ENCODE results near the gene RFX1. TPM values are rescaled to one million over a fixed set of nuclear protein-coding genes. Genes with fewer than 3 reads are reported as not detected.
A peak's percentile ranks its signal among the peaks of the same experiment; 100 is the strongest.

RFX1 gene
- total and polyA plus RNA-seq, 9 of the 15 experiments (the other 6 are each of a cell fraction or from before 2014, with no cell fraction given): 0.14 to 19.3 (median 1.2) TPM

DNA sequence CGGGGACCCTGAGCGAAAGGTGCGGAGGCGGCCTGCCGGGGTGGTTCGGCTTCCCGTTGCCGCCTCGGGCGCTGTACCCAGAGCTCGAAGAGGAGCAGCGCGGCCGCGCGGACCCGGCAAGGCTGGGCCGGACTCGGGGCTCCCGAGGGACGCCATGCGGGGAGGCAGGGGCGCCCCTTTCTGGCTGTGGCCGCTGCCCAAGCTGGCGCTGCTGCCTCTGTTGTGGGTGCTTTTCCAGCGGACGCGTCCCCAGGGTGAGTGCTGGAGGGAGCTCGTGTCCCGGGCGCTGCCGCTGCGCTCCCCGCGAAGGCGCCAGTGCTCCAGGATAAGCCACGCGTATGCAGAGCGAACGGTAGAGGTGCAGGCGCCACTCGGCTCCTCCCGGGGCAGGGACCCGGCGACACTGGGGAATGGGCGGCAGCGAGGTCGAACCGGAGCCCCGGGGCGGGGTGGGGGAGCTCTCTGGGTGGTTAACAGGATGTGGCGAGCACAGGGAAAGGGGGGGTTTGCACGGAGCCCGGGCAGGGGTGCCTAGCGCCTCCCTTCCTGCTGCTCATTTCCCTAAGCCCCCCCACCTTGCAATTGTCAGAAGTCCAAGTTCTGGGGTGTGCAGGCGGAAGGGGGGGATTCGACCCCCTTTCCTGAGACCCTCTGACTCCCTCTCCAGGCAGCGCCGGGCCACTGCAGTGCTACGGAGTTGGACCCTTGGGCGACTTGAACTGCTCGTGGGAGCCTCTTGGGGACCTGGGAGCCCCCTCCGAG is 25.8 kb upstream of the RFX1 start, which contains the start of gene IL27RA (continued):
- TF ChIP-seq POLR3G (IDR thresholded peaks at IDR 0.05; ENCODE audit: extremely low read depth, insufficient read length, insufficient replicate concordance): no peak
- no peak for TF ChIP-seq SRSF7 (optimal IDR thresholded peaks at IDR 0.05; ENCODE audit: low read depth, low read length)
- no peak for TF ChIP-seq ZFPM2 (CRISPR knock-in tag; IDR thresholded peaks at IDR 0.05)
- TF ChIP-seq DPF2 (IDR thresholded peaks at IDR 0.05): no peak; the same call in 1 of the 2 replicates
- TF ChIP-seq, protein P1, sequence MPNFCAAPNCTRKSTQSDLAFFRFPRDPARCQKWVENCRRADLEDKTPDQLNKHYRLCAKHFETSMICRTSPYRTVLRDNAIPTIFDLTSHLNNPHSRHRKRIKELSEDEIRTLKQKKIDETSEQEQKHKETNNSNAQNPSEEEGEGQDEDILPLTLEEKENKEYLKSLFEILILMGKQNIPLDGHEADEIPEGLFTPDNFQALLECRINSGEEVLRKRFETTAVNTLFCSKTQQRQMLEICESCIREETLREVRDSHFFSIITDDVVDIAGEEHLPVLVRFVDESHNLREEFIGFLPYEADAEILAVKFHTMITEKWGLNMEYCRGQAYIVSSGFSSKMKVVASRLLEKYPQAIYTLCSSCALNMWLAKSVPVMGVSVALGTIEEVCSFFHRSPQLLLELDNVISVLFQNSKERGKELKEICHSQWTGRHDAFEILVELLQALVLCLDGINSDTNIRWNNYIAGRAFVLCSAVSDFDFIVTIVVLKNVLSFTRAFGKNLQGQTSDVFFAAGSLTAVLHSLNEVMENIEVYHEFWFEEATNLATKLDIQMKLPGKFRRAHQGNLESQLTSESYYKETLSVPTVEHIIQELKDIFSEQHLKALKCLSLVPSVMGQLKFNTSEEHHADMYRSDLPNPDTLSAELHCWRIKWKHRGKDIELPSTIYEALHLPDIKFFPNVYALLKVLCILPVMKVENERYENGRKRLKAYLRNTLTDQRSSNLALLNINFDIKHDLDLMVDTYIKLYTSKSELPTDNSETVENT (CRISPR knock-in tag; IDR thresholded peaks at IDR 0.05): no peak; the same call in 1 of the 2 replicates
- TF ChIP-seq POLR2H (tag; IDR thresholded peaks at IDR 0.05; ENCODE audit: low read depth): no peak
- no peak for TF ChIP-seq ZBTB8A (IDR thresholded peaks at IDR 0.05; ENCODE audit: partially characterized antibody)
- peak; percentile 28; the same call in 1 of the 2 replicates for TF ChIP-seq ATF7 (IDR thresholded peaks at IDR 0.05)
- TF ChIP-seq, protein P2, sequence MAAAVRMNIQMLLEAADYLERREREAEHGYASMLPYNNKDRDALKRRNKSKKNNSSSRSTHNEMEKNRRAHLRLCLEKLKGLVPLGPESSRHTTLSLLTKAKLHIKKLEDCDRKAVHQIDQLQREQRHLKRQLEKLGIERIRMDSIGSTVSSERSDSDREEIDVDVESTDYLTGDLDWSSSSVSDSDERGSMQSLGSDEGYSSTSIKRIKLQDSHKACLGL (CRISPR knock-in tag; IDR thresholded peaks at IDR 0.05; ENCODE audit: borderline replicate concordance, poor library complexity, severe bottlenecking): no peak
- TF ChIP-seq HDGF (IDR thresholded peaks at IDR 0.05): no peak
- TF ChIP-seq NR1H2 (CRISPR knock-in tag; IDR thresholded peaks at IDR 0.05): peak; percentile 58; the same call in 1 of the 2 replicates
- no peak for TF ChIP-seq RFX1 (IDR thresholded peaks at IDR 0.05)
- peak; percentile 68; the same call in 1 of the 2 replicates for TF ChIP-seq NFIC (IDR thresholded peaks at IDR 0.05)
- no peak for TF ChIP-seq SREBF1 (IDR thresholded peaks at IDR 0.05; ENCODE audit: borderline replicate concordance, low read depth, low read length)
- TF ChIP-seq, protein P3, sequence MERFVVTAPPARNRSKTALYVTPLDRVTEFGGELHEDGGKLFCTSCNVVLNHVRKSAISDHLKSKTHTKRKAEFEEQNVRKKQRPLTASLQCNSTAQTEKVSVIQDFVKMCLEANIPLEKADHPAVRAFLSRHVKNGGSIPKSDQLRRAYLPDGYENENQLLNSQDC (CRISPR knock-in tag; IDR thresholded peaks at IDR 0.05): no peak
- TF ChIP-seq, protein P4, sequence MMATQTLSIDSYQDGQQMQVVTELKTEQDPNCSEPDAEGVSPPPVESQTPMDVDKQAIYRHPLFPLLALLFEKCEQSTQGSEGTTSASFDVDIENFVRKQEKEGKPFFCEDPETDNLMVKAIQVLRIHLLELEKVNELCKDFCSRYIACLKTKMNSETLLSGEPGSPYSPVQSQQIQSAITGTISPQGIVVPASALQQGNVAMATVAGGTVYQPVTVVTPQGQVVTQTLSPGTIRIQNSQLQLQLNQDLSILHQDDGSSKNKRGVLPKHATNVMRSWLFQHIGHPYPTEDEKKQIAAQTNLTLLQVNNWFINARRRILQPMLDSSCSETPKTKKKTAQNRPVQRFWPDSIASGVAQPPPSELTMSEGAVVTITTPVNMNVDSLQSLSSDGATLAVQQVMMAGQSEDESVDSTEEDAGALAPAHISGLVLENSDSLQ (IDR thresholded peaks at IDR 0.05): no peak
- no peak for TF ChIP-seq TRIM24 (IDR thresholded peaks at IDR 0.05)
- TF ChIP-seq NEUROD1 (IDR thresholded peaks at IDR 0.05; ENCODE audit: borderline replicate concordance, low read depth, low read length, partially characterized antibody): no peak
- TF ChIP-seq, protein P5, sequence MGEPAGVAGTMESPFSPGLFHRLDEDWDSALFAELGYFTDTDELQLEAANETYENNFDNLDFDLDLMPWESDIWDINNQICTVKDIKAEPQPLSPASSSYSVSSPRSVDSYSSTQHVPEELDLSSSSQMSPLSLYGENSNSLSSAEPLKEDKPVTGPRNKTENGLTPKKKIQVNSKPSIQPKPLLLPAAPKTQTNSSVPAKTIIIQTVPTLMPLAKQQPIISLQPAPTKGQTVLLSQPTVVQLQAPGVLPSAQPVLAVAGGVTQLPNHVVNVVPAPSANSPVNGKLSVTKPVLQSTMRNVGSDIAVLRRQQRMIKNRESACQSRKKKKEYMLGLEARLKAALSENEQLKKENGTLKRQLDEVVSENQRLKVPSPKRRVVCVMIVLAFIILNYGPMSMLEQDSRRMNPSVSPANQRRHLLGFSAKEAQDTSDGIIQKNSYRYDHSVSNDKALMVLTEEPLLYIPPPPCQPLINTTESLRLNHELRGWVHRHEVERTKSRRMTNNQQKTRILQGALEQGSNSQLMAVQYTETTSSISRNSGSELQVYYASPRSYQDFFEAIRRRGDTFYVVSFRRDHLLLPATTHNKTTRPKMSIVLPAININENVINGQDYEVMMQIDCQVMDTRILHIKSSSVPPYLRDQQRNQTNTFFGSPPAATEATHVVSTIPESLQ (CRISPR knock-in tag; IDR thresholded peaks at IDR 0.05): peak; percentile 69; the same call in 1 of the 2 replicates
- peak; percentile 56 for TF ChIP-seq TAF1 (IDR thresholded peaks at IDR 0.05; ENCODE audit: control insufficient read depth, extremely low read depth, insufficient read depth, low read length, severe bottlenecking)
- TF ChIP-seq FOXJ3 (CRISPR knock-in tag; IDR thresholded peaks at IDR 0.05): no peak
- no peak for TF ChIP-seq ZNF436 (CRISPR knock-in tag; IDR thresholded peaks at IDR 0.05)
- TF ChIP-seq RBM34 (IDR thresholded peaks at IDR 0.05; ENCODE audit: borderline replicate concordance, insufficient read depth, low read length): peak; percentile 77; the same call in 1 of the 2 replicates
